Measurements from ENCODE around the gene CCDC188. TPM values are rescaled to one million over a fixed set of nuclear protein-coding genes. Genes with fewer than 3 reads are reported as not detected.
A peak's percentile ranks its signal among the peaks of the same experiment; 100 is the strongest.

The CCDC188 gene
- total RNA-seq, 2 experiments from 2014 or later = not detected

- no peak overlapping the region for H3K27ac Mint-ChIP-seq
- ATAC-seq (ENCODE audit: poor library complexity) = no peak
- intact Hi-C loops (cut with DNase I, micrococcal nuclease) = no loop called here
- no peak overlapping the region for H3K4me3 Mint-ChIP-seq
- H3K27ac ChIP-seq (ENCODE audit: low read depth in 1 of 2, low read length in 2 of 2) = no peak overlapping the region
- no peak for DNase-seq
- peaks cover 33% of the 10 kb centered on the region for H3K4me1 Mint-ChIP-seq (ENCODE audit: low read depth)
- peaks cover 49% of the 10 kb centered on the region for H3K4me1 ChIP-seq (ENCODE audit: insufficient read depth, low read length)
- POLR2A ChIA-PET = no interaction called here
- CTCF ChIA-PET = no interaction called here
- H3K4me3 ChIP-seq (ENCODE audit: low read length) = no peak overlapping the region
- no peaks in the 10 kb centered on the region for H3K9me3 Mint-ChIP-seq
- no peaks in the 10 kb centered on the region for H3K9me3 ChIP-seq (ENCODE audit: control insufficient read depth in 1 of 2, insufficient read depth in 1 of 2, low read length in 2 of 2)
- peaks cover 7% of the 10 kb centered on the region for H3K36me3 ChIP-seq (ENCODE audit: insufficient read depth, low read length)
- no peak for TF ChIP-seq CTCF (IDR thresholded peaks at IDR 0.05)
- H3K36me3 Mint-ChIP-seq (ENCODE audit: low read depth) = peaks cover 3% of the 10 kb centered on the region
- H3K27me3 Mint-ChIP-seq = no peaks in the 10 kb centered on the region
- H3K27me3 ChIP-seq (ENCODE audit: control insufficient read depth in 1 of 2, insufficient read depth in 2 of 2, low read length in 2 of 2) = no peaks in the 10 kb centered on the region
Measured at GRCh38 chr22:20137113-20137512, 13.7 kb downstream of the CCDC188 start.

GRCh38 chr22:20136603-20136873 lies 14.3 kb downstream of the CCDC188 start:
- no peak overlapping the region for H3K27ac Mint-ChIP-seq
- CTCF ChIA-PET = no interaction called here
- peak overlapping the region; percentile 63 for H3K4me3 Mint-ChIP-seq

GRCh38 chr22:20135806-20136602 lies 14.9 kb downstream of the CCDC188 start:
- H3K4me1 Mint-ChIP-seq (ENCODE audit: low read depth) = peaks cover 33% of the 10 kb centered on the region
- peaks cover 50% of the 10 kb centered on the region for H3K4me1 ChIP-seq (ENCODE audit: insufficient read depth, low read length)
- ATAC-seq (ENCODE audit: poor library complexity) (no peak), DNase-seq (no peak)
- H3K4me3 ChIP-seq (ENCODE audit: low read length) = no peak overlapping the region
- intact Hi-C loops (cut with DNase I, micrococcal nuclease) = no loop called here
- ChIA-PET POLR2A (no interaction called here), CTCF (interaction anchor here (1.3 kb wide), 1 partner anchor 165 kb away, joined by 3 read pairs; no protein-coding TSS in a partner anchor)
- H3K4me3 Mint-ChIP-seq = peak overlapping the region; percentile 63
- no peak overlapping the region for H3K27ac ChIP-seq (ENCODE audit: low read depth in 1 of 2, low read length in 2 of 2)
- H3K27me3 ChIP-seq (ENCODE audit: control insufficient read depth in 1 of 2, insufficient read depth in 2 of 2, low read length in 2 of 2) = no peaks in the 10 kb centered on the region
- H3K36me3 ChIP-seq (ENCODE audit: insufficient read depth, low read length) = peaks cover 7% of the 10 kb centered on the region
- no peaks in the 10 kb centered on the region for H3K9me3 Mint-ChIP-seq
- no peaks in the 10 kb centered on the region for H3K9me3 ChIP-seq (ENCODE audit: control insufficient read depth in 1 of 2, insufficient read depth in 1 of 2, low read length in 2 of 2)
- peaks cover 3% of the 10 kb centered on the region for H3K36me3 Mint-ChIP-seq (ENCODE audit: low read depth)
- H3K27ac Mint-ChIP-seq = no peak overlapping the region
- no peak for TF ChIP-seq CTCF (IDR thresholded peaks at IDR 0.05)
- no peaks in the 10 kb centered on the region for H3K27me3 Mint-ChIP-seq

More at GRCh38 chr22:20136603-20136873, 14.3 kb downstream of the CCDC188 start:
- H3K4me1 ChIP-seq (ENCODE audit: insufficient read depth, low read length) = peaks cover 50% of the 10 kb centered on the region
- Mint-ChIP-seq H3K36me3 (ENCODE audit: low read depth) (peaks cover 3% of the 10 kb centered on the region), H3K9me3 (no peaks in the 10 kb centered on the region), H3K4me1 (ENCODE audit: low read depth) (peaks cover 33% of the 10 kb centered on the region), H3K27me3 (no peaks in the 10 kb centered on the region)
- ATAC-seq (ENCODE audit: poor library complexity) (no peak), DNase-seq (no peak)
- POLR2A ChIA-PET = no interaction called here
- H3K36me3 ChIP-seq (ENCODE audit: insufficient read depth, low read length) = peaks cover 7% of the 10 kb centered on the region
- TF ChIP-seq CTCF (IDR thresholded peaks at IDR 0.05) = no peak
- H3K27ac ChIP-seq (ENCODE audit: low read depth in 1 of 2, low read length in 2 of 2) = no peak overlapping the region
- intact Hi-C loops (cut with DNase I, micrococcal nuclease) = no loop called here
- no peak overlapping the region for H3K4me3 ChIP-seq (ENCODE audit: low read length)
- H3K9me3 ChIP-seq (ENCODE audit: control insufficient read depth in 1 of 2, insufficient read depth in 1 of 2, low read length in 2 of 2) = no peaks in the 10 kb centered on the region
- H3K27me3 ChIP-seq (ENCODE audit: control insufficient read depth in 1 of 2, insufficient read depth in 2 of 2, low read length in 2 of 2) = no peaks in the 10 kb centered on the region

All from CD4-positive, alpha-beta T cell (primary cell).